ENCODE data around the gene GTF2A1L. TPM values are rescaled to one million over a fixed set of nuclear protein-coding genes. Genes with fewer than 3 reads are reported as not detected.
"Not testable (repeated sequence)": the region's sequence is repeated elsewhere in the genome, so short reads cannot be mapped to it uniquely, and the experiment has no call there.

GTF2A1L gene
- total RNA-seq, 1 donor from 2014 or later: not detected

GRCh38 chr2:48607307-48608014 lies 10.2 kb upstream of the GTF2A1L start:
- intact Hi-C loops (cut with micrococcal nuclease): no loop called here

- intact Hi-C loops (cut with micrococcal nuclease): no loop called here
Measured at GRCh38 chr2:48613211-48613610, 4.4 kb upstream of the GTF2A1L start.

- intact Hi-C loops (cut with micrococcal nuclease): not testable (repeated sequence)
Measured at GRCh38 chr2:48614581-48614980, 3.1 kb upstream of the GTF2A1L start.

- intact Hi-C loops (cut with micrococcal nuclease): no loop called here
Measured at GRCh38 chr2:48619526-48619925, 1.9 kb downstream of the GTF2A1L start.

- intact Hi-C loops (cut with micrococcal nuclease): no loop called here
Measured at GRCh38 chr2:48620604-48621003, 2.9 kb downstream of the GTF2A1L start.

GRCh38 chr2:48622691-48623090 lies 5.0 kb downstream of the GTF2A1L start:
- intact Hi-C loops (cut with micrococcal nuclease): not testable (repeated sequence)

GRCh38 chr2:48624696-48625095 lies 7.0 kb downstream of the GTF2A1L start:
- intact Hi-C loops (cut with micrococcal nuclease): no loop called here

GRCh38 chr2:48626047-48626446 lies 8.4 kb downstream of the GTF2A1L start:
- intact Hi-C loops (cut with micrococcal nuclease): no loop called here

- intact Hi-C loops (cut with micrococcal nuclease): no loop called here
Measured at GRCh38 chr2:48633143-48633542, 15.5 kb downstream of the GTF2A1L start.

GRCh38 chr2:48635786-48636185 lies 18.1 kb downstream of the GTF2A1L start:
- intact Hi-C loops (cut with micrococcal nuclease): no loop called here

- intact Hi-C loops (cut with micrococcal nuclease): no loop called here
Measured at GRCh38 chr2:48638261-48638660, 20.6 kb downstream of the GTF2A1L start.

- intact Hi-C loops (cut with micrococcal nuclease): no loop called here
Measured at GRCh38 chr2:48651158-48651790, 33.6 kb downstream of the GTF2A1L start.

- intact Hi-C loops (cut with micrococcal nuclease): no loop called here
Measured at GRCh38 chr2:48668992-48669391, 51.3 kb downstream of the GTF2A1L start.

- intact Hi-C loops (cut with micrococcal nuclease): no loop called here
Measured at GRCh38 chr2:48673581-48673980, 55.9 kb downstream of the GTF2A1L start.

- intact Hi-C loops (cut with micrococcal nuclease): no loop called here
Measured at GRCh38 chr2:48674933-48675332, 57.3 kb downstream of the GTF2A1L start.

GRCh38 chr2:48677450-48677849 lies 59.8 kb downstream of the GTF2A1L start:
- intact Hi-C loops (cut with micrococcal nuclease): no loop called here

- intact Hi-C loops (cut with micrococcal nuclease): no loop called here
Measured at GRCh38 chr2:48685126-48685525, 67.5 kb downstream of the GTF2A1L start.

- intact Hi-C loops (cut with micrococcal nuclease): no loop called here
Measured at GRCh38 chr2:48691935-48692691, 74.5 kb downstream of the GTF2A1L start.

GRCh38 chr2:48693066-48693465 lies 75.4 kb downstream of the GTF2A1L start:
- intact Hi-C loops (cut with micrococcal nuclease): no loop called here

GRCh38 chr2:48693645-48694044 lies 76.0 kb downstream of the GTF2A1L start:
- intact Hi-C loops (cut with micrococcal nuclease): no loop called here

- intact Hi-C loops (cut with micrococcal nuclease): no loop called here
Measured at GRCh38 chr2:48694149-48694548, 76.5 kb downstream of the GTF2A1L start.

GRCh38 chr2:48695991-48696390 lies 78.3 kb downstream of the GTF2A1L start:
- intact Hi-C loops (cut with micrococcal nuclease): no loop called here
